Measurements from ENCODE around the gene DOCK11. TPM values are rescaled to one million over a fixed set of nuclear protein-coding genes. Genes with fewer than 3 reads are reported as not detected.
A peak's percentile ranks its signal among the peaks of the same experiment; 100 is the strongest.

The DOCK11 gene
- total and polyA plus RNA-seq, 9 of the 15 experiments (the other 6 are each of a cell fraction or from before 2014, with no cell fraction given), result 41.8 to 77.8 (median 50.9) TPM

- TF ChIP-seq HMGN3 (IDR thresholded peaks at IDR 0.05; ENCODE audit: borderline replicate concordance, extremely low read depth, insufficient read length, low read depth, low read length) (peak; percentile 64), SOX6 (IDR thresholded peaks at IDR 0.05) (peak; percentile 19; the same call in 1 of the 2 replicates), ATF1 (CRISPR knock-in tag; IDR thresholded peaks at IDR 0.05) (no peak), ATF1 (tag; IDR thresholded peaks at IDR 0.05) (peak; percentile 44; the same call in 1 of the 2 replicates), E2F6 (IDR thresholded peaks at IDR 0.05; ENCODE audit: borderline replicate concordance in 1 of 2, extremely low read depth in 1 of 2, insufficient read depth in 1 of 2, insufficient read length in 1 of 2, low read depth in 1 of 2, low read length in 1 of 2, poor library complexity in 1 of 2, severe bottlenecking in 1 of 2) (peak; percentile 76 to 91), ZNF592 (IDR thresholded peaks at IDR 0.05) (peak; percentile 68; the same call in 1 of the 2 replicates), HDAC1 (IDR thresholded peaks at IDR 0.05) (peak in 1 of 2 experiments; percentile 18; a peak in 1 of 4 replicates), RCOR1 (IDR thresholded peaks at IDR 0.05; ENCODE audit: borderline replicate concordance in 1 of 2, low read depth in 2 of 2, low read length in 2 of 2) (peak in 1 of 2 experiments; percentile 13; a peak in 1 of 4 replicates), TEAD4 (IDR thresholded peaks at IDR 0.05; ENCODE audit: low read length) (no peak), TEAD4 (CRISPR knock-in tag; IDR thresholded peaks at IDR 0.05; ENCODE audit: borderline replicate concordance) (no peak), ETS1 (conservative IDR thresholded peaks at IDR 0.05; ENCODE audit: control insufficient read depth, low read depth, low read length) (peak; percentile 56; the same call in 1 of the 2 replicates), TAF1 (IDR thresholded peaks at IDR 0.05; ENCODE audit: control insufficient read depth, extremely low read depth, insufficient read depth, low read length, severe bottlenecking) (peak; percentile 23), ZNF146 (CRISPR knock-in tag; IDR thresholded peaks at IDR 0.05; ENCODE audit: unreplicated experiment) (no peak), FOS (IDR thresholded peaks at IDR 0.05; ENCODE audit: extremely low read depth, insufficient read length) (no peak), HNRNPLL (IDR thresholded peaks at IDR 0.05; ENCODE audit: low read depth, low read length, poor library complexity, severe bottlenecking) (peak; percentile 86), ETV5 (CRISPR knock-in tag; IDR thresholded peaks at IDR 0.05; ENCODE audit: low read depth) (0 out of 2 replicates have a peak, but pooled peaks have one; percentile 45)
- TF ChIP-seq, protein P1, sequence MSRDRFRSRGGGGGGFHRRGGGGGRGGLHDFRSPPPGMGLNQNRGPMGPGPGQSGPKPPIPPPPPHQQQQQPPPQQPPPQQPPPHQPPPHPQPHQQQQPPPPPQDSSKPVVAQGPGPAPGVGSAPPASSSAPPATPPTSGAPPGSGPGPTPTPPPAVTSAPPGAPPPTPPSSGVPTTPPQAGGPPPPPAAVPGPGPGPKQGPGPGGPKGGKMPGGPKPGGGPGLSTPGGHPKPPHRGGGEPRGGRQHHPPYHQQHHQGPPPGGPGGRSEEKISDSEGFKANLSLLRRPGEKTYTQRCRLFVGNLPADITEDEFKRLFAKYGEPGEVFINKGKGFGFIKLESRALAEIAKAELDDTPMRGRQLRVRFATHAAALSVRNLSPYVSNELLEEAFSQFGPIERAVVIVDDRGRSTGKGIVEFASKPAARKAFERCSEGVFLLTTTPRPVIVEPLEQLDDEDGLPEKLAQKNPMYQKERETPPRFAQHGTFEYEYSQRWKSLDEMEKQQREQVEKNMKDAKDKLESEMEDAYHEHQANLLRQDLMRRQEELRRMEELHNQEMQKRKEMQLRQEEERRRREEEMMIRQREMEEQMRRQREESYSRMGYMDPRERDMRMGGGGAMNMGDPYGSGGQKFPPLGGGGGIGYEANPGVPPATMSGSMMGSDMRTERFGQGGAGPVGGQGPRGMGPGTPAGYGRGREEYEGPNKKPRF (IDR thresholded peaks at IDR 0.05; ENCODE audit: low read depth, low read length), result no peak
Observed at GRCh38 chrX:118726887-118727685, 231.5 kb downstream of the DOCK11 start, which contains the start of gene IL13RA1 (continued).
